Fibroblast of lung (primary cell): ENCODE results near the gene ONECUT2. TPM values are rescaled to one million over a fixed set of nuclear protein-coding genes. Genes with fewer than 3 reads are reported as not detected.

Source experiments
- DNase-seq, 2 donors: peaks; one replicate each; pipeline versions ENCODE4 v3.0.0 to v3.0.0-alpha.2; 2010; ENCODE audit warnings: low read depth in 2 of 2
- H2AFZ ChIP-seq: 2 replicates; pipeline ENCODE4 v1.5.1; 2012; ENCODE audit warnings: low read length, control low read depth, inconsistent platforms
- H3K27ac ChIP-seq: 2 replicates; pipeline ENCODE4 v1.5.1; 2011; ENCODE audit warnings: low read length, control low read depth; ENCODE audit not compliant: insufficient read depth
- H3K27me3 ChIP-seq: 2 replicates; pipeline ENCODE4 v1.5.1; 2011; ENCODE audit warnings: mild to moderate bottlenecking, low read length; ENCODE audit not compliant: control insufficient read depth, insufficient read depth
- H3K36me3 ChIP-seq: 2 replicates; pipeline ENCODE4 v1.5.1; 2011; ENCODE audit warnings: low read length; ENCODE audit not compliant: control insufficient read depth, insufficient read depth
- H3K4me1 ChIP-seq: 2 replicates; pipeline ENCODE4 v1.5.1; 2011; ENCODE audit warnings: low read length; ENCODE audit not compliant: control insufficient read depth, insufficient read depth; ENCODE audit errors: extremely low read depth
- H3K4me2 ChIP-seq: 2 replicates; pipeline ENCODE4 v1.5.1; 2011; ENCODE audit warnings: low read length, control low read depth; ENCODE audit not compliant: insufficient read depth; ENCODE audit errors: extremely low read depth
- H3K4me3 ChIP-seq, 4 experiments: fragments of 200-600 bp in 1 of 4; sonication (generic) in 1 of 4; replicated peaks in 1 of 4; 2 replicates each; pipeline ENCODE4 v1.5.1; 2011 to 2016; ENCODE audit warnings: low read length in 4 of 4, low read depth in 3 of 4, mild to moderate bottlenecking in 3 of 4, control low read depth in 2 of 4, inconsistent platforms in 1 of 4, mixed read lengths in 1 of 4; ENCODE audit not compliant: insufficient read depth in 1 of 4; ENCODE audit errors: control extremely low read depth in 1 of 4
- H3K79me2 ChIP-seq: 2 replicates; pipeline ENCODE4 v1.5.1; 2012; ENCODE audit warnings: mild to moderate bottlenecking, low read length, inconsistent platforms; ENCODE audit not compliant: control insufficient read depth, insufficient read depth
- H3K9ac ChIP-seq: 2 replicates; pipeline ENCODE4 v1.5.1; 2011; ENCODE audit warnings: mild to moderate bottlenecking, low read length, control low read depth; ENCODE audit not compliant: insufficient read depth
- H3K9me3 ChIP-seq: 2 replicates; pipeline ENCODE4 v1.5.1; 2012; ENCODE audit warnings: low read depth, low read length; ENCODE audit not compliant: control insufficient read depth, insufficient read depth
- H4K20me1 ChIP-seq: 2 replicates; pipeline ENCODE4 v1.5.1; 2011; ENCODE audit warnings: low read length; ENCODE audit not compliant: control insufficient read depth, insufficient read depth; ENCODE audit errors: extremely low read depth
- CTCF ChIP-seq, 2 donors: IDR thresholded peaks in 1 of 2; conservative IDR thresholded peaks in 1 of 2; 1 replicate in 1 of 2; 2 replicates in 1 of 2; pipeline ENCODE4 v1.5.1; 2011 to 2012; ENCODE audit warnings: low read length in 2 of 2, control low read depth in 1 of 2, inconsistent platforms in 1 of 2, low read depth in 1 of 2, mild to moderate bottlenecking in 1 of 2
- EZH2 ChIP-seq: IDR thresholded peaks from 2 replicates; pipeline ENCODE4 v1.5.1; 2012; ENCODE audit warnings: low read length, control low read depth, mild to moderate bottlenecking; ENCODE audit errors: missing control alignments
- polyA plus RNA-seq, 2 donors: library from polyadenylated mRNA; depleted of rRNA in 1 of 2; stranded (reverse) in 1 of 2; unstranded in 1 of 2; fragments of >200 nt; gene quantifications; 2 replicates each; pipeline ENCODE4 v1.2.1, GENCODE V29; 2011 to 2012; ENCODE audit warnings: missing spikeins in 1 of 2
- total RNA-seq: library from RNA; depleted of rRNA; stranded (reverse); fragments of >200 nt; gene quantifications from 2 replicates; pipeline ENCODE4 v1.2.1, GENCODE V29; 2014

The ONECUT2 gene
- total and polyA plus RNA-seq, 2 donors (not counting 1 experiment from before 2014, with no cell fraction given), result under 0.01 TPM

DNA sequence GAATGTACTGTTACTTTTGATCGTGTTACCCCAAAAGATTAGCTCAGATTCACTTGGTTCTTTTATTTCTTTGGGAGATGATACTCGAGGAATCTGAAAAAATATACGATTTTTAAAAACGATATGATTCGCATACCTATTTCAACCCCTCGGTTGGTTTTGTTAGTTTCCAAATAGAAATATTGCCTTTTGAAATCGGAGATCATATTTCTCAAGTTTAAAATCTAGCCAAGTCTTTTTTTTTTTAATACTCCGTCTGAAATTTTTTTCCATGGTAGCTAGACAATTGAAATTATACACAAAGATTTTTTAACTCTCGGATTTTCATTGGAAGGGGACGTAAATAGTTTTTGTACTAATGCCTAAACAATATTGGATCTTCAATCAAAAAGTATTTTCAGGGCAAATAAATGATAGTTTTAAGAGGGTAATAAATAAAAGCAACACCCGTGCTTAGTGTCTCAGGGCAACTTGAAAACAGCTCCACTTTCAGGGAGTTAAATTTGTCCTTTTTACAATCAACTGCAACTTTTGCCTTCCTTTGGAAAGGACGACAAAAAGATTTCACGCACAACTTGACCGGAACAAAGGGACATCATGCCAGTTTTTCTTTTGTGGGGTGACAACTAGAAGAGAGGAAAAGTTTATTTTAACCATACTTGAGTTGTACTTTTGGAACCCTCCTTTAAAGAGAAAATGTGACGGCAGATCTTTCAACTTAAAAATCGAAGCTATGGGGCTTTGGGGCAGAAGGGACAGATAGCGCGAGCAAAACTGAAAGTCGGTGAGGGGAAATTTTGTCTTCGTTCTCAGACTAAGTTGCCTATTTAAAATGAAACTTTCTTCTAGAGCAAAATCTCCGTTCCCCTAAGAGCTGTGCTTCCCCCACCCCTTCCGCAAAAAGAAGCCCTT, 5.8 kb upstream of the ONECUT2 start:
- no peak overlapping the region for H3K4me2 ChIP-seq
- no peaks in the 10 kb centered on the region for H3K9me3 ChIP-seq

GRCh38 chr18:57430079-57431001, 4.8 kb upstream of the ONECUT2 start:
- H3K9me3 ChIP-seq, result no peaks in the 10 kb centered on the region
- H3K79me2 ChIP-seq, result no peaks in the 10 kb centered on the region
- no peak overlapping the region for H2AFZ ChIP-seq
- H3K4me2 ChIP-seq, result no peak overlapping the region
- peaks cover 70% of the 10 kb centered on the region for H3K27me3 ChIP-seq
- TF ChIP-seq EZH2 (peak; percentile 55), CTCF (conservative IDR thresholded peaks at IDR 0.05 in 1 of 2, IDR thresholded peaks at IDR 0.05 in 1 of 2; ENCODE audit: low read depth in 1 of 2, low read length in 2 of 2) (no peak)
- no peaks in the 10 kb centered on the region for H4K20me1 ChIP-seq
- no peak for DNase-seq
- H3K9ac ChIP-seq, result no peak overlapping the region
- H3K27ac ChIP-seq, result no peak overlapping the region
- H3K4me1 ChIP-seq, result peaks cover 5% of the 10 kb centered on the region
- no peak overlapping the region for H3K4me3 ChIP-seq
- no peaks in the 10 kb centered on the region for H3K36me3 ChIP-seq

More for the DNA sequence above, 5.8 kb upstream of the ONECUT2 start:
- Histone ChIP-seq H3K4me1 (peaks cover 1% of the 10 kb centered on the region), H3K36me3 (no peaks in the 10 kb centered on the region), H3K4me3 (no peak overlapping the region), H4K20me1 (no peaks in the 10 kb centered on the region), H3K27ac (no peak overlapping the region), H3K27me3 (peaks cover 65% of the 10 kb centered on the region), H2AFZ (no peak overlapping the region), H3K9ac (no peak overlapping the region), H3K79me2 (no peaks in the 10 kb centered on the region)
- peak in 1 of 2 donors; percentile 14 for DNase-seq
- TF ChIP-seq EZH2 (peak; percentile 42), CTCF (conservative IDR thresholded peaks at IDR 0.05 in 1 of 2, IDR thresholded peaks at IDR 0.05 in 1 of 2; ENCODE audit: low read depth in 1 of 2, low read length in 2 of 2) (no peak)

DNA sequence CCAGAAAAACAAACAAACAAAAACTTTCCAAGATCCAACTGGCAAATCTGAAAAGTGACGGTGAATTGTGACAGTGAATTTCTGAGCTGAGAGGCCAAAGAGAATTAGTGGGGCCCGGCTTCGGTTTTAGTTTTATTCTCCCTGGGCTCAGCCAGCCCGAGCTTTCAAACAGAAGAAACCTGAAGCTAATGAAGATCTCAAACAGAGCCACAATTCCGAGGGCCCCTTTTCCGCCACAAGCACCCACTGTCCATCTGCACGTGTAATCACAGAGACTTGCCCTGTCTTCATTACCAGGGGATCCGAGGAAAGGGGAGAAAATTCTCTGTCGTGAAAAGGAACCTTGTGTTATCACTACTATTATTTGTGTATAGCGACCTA, 4.2 kb upstream of the ONECUT2 start:
- Histone ChIP-seq H4K20me1 (no peaks in the 10 kb centered on the region), H3K4me2 (no peak overlapping the region), H2AFZ (no peak overlapping the region), H3K27me3 (peaks cover 72% of the 10 kb centered on the region), H3K9me3 (no peaks in the 10 kb centered on the region), H3K4me3 (no peak overlapping the region), H3K27ac (no peak overlapping the region), H3K9ac (no peak overlapping the region), H3K4me1 (peaks cover 5% of the 10 kb centered on the region), H3K36me3 (no peaks in the 10 kb centered on the region), H3K79me2 (no peaks in the 10 kb centered on the region)
- TF ChIP-seq EZH2, result no peak
- no peak for TF ChIP-seq CTCF (conservative IDR thresholded peaks at IDR 0.05 in 1 of 2, IDR thresholded peaks at IDR 0.05 in 1 of 2; ENCODE audit: low read depth in 1 of 2, low read length in 2 of 2)
- no peak for DNase-seq
